ENCODE measurements around the gene FHAD1.

DNA sequence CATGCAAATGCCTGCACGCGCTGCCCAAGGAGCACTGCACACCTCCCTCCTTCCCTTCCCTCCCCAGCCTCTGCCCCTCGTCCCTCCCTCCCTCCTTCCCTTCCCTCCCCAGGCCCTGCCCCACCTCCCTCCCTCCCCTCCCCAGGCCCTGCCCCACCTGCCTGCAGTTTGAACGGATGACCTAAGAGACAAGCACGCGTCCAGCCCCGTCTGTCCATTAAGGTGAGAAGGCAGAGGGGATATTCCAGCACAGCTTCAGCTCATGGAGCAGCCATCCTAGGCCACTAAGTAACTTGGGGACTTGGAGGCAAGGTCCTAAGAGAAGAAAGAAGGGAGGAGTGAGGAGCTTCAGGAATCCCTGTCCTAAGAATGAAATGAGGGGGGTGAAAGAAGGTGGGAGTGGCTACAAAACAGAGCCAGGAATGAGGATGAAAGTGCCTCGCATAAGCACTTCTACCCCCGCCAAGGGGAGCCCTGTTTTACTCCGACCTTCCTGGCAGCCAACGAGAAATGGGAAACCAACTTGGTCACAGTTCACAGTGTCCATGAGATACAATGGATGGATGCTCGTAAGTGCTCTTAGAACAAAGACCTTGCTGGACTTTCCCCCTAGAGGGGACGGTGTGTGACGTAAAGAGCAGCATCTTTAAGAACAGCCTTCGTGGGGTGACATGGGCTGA is 141.3 kb downstream of the FHAD1 start:
- TF ChIP-seq, protein P1, sequence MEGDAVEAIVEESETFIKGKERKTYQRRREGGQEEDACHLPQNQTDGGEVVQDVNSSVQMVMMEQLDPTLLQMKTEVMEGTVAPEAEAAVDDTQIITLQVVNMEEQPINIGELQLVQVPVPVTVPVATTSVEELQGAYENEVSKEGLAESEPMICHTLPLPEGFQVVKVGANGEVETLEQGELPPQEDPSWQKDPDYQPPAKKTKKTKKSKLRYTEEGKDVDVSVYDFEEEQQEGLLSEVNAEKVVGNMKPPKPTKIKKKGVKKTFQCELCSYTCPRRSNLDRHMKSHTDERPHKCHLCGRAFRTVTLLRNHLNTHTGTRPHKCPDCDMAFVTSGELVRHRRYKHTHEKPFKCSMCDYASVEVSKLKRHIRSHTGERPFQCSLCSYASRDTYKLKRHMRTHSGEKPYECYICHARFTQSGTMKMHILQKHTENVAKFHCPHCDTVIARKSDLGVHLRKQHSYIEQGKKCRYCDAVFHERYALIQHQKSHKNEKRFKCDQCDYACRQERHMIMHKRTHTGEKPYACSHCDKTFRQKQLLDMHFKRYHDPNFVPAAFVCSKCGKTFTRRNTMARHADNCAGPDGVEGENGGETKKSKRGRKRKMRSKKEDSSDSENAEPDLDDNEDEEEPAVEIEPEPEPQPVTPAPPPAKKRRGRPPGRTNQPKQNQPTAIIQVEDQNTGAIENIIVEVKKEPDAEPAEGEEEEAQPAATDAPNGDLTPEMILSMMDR (IDR thresholded peaks at IDR 0.05; ENCODE audit: low read depth, low read length, missing input control), result no peak
- no peak for TF ChIP-seq GABPA (IDR thresholded peaks at IDR 0.05 in 1 of 2, conservative IDR thresholded peaks at IDR 0.05 in 1 of 2)
- no peak for TF ChIP-seq TAF1 (conservative IDR thresholded peaks at IDR 0.05)
- TF ChIP-seq, protein P2, sequence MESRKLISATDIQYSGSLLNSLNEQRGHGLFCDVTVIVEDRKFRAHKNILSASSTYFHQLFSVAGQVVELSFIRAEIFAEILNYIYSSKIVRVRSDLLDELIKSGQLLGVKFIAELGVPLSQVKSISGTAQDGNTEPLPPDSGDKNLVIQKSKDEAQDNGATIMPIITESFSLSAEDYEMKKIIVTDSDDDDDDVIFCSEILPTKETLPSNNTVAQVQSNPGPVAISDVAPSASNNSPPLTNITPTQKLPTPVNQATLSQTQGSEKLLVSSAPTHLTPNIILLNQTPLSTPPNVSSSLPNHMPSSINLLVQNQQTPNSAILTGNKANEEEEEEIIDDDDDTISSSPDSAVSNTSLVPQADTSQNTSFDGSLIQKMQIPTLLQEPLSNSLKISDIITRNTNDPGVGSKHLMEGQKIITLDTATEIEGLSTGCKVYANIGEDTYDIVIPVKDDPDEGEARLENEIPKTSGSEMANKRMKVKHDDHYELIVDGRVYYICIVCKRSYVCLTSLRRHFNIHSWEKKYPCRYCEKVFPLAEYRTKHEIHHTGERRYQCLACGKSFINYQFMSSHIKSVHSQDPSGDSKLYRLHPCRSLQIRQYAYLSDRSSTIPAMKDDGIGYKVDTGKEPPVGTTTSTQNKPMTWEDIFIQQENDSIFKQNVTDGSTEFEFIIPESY (IDR thresholded peaks at IDR 0.05), result no peak
- TF ChIP-seq FOXA1 (IDR thresholded peaks at IDR 0.05), result no peak
- TF ChIP-seq, protein P3, sequence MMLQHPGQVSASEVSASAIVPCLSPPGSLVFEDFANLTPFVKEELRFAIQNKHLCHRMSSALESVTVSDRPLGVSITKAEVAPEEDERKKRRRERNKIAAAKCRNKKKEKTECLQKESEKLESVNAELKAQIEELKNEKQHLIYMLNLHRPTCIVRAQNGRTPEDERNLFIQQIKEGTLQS (IDR thresholded peaks at IDR 0.05), result no peak
- TF ChIP-seq RXRA (IDR thresholded peaks at IDR 0.05), result no peak
- no peak for TF ChIP-seq RAD21 (IDR thresholded peaks at IDR 0.05)
- TF ChIP-seq, protein P4, sequence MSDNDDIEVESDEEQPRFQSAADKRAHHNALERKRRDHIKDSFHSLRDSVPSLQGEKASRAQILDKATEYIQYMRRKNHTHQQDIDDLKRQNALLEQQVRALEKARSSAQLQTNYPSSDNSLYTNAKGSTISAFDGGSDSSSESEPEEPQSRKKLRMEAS (IDR thresholded peaks at IDR 0.05), result no peak
- TF ChIP-seq JUND (IDR thresholded peaks at IDR 0.05), result no peak
- TF ChIP-seq, protein P5, sequence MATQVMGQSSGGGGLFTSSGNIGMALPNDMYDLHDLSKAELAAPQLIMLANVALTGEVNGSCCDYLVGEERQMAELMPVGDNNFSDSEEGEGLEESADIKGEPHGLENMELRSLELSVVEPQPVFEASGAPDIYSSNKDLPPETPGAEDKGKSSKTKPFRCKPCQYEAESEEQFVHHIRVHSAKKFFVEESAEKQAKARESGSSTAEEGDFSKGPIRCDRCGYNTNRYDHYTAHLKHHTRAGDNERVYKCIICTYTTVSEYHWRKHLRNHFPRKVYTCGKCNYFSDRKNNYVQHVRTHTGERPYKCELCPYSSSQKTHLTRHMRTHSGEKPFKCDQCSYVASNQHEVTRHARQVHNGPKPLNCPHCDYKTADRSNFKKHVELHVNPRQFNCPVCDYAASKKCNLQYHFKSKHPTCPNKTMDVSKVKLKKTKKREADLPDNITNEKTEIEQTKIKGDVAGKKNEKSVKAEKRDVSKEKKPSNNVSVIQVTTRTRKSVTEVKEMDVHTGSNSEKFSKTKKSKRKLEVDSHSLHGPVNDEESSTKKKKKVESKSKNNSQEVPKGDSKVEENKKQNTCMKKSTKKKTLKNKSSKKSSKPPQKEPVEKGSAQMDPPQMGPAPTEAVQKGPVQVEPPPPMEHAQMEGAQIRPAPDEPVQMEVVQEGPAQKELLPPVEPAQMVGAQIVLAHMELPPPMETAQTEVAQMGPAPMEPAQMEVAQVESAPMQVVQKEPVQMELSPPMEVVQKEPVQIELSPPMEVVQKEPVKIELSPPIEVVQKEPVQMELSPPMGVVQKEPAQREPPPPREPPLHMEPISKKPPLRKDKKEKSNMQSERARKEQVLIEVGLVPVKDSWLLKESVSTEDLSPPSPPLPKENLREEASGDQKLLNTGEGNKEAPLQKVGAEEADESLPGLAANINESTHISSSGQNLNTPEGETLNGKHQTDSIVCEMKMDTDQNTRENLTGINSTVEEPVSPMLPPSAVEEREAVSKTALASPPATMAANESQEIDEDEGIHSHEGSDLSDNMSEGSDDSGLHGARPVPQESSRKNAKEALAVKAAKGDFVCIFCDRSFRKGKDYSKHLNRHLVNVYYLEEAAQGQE (IDR thresholded peaks at IDR 0.05), result no peak
- TF ChIP-seq YY1 (IDR thresholded peaks at IDR 0.05), result no peak
- no peak for TF ChIP-seq SP1 (IDR thresholded peaks at IDR 0.05)

Data from liver (tissue), 3 donors.